Gastrocnemius medialis (tissue), 4 donors: ENCODE data around the gene AKAP13. TPM values are rescaled to one million over a fixed set of nuclear protein-coding genes. Genes with fewer than 3 reads are reported as not detected.

Experiments
- ATAC-seq, 2 donors: fragments of 150-250 bp; one replicate each; pipeline ENCODE4 v1.9.1; 2016
- DNase-seq, 2 donors: peaks; one replicate each; pipeline ENCODE4 v3.0.0-alpha.2; 2019
- H3K27ac ChIP-seq, 4 donors: fragments of 200-600 bp; sonication (generic); 1 replicate in 1 of 4; 2 replicates in 3 of 4; pipeline ENCODE4 v1.5.1; 2016 to 2018; ENCODE audit warnings: mild to moderate bottlenecking in 2 of 4, moderate library complexity in 1 of 4
- H3K27me3 ChIP-seq, 3 donors: fragments of 200-600 bp; sonication (generic) in 2 of 3; 1 replicate in 1 of 3; 2 replicates in 2 of 3; pipeline versions ENCODE4 v1.5.1 to v1.6.0; 2016 to 2019; ENCODE audit warnings: mild to moderate bottlenecking in 1 of 3, moderate library complexity in 1 of 3
- H3K36me3 ChIP-seq, 2 donors: fragments of 200-600 bp; sonication (generic) in 1 of 2; one replicate each; pipeline ENCODE4 v1.5.1; 2017 to 2018
- H3K4me1 ChIP-seq, 2 donors: fragments of 200-600 bp; sonication (generic) in 1 of 2; one replicate each; pipeline ENCODE4 v1.5.1; 2016 to 2017; ENCODE audit warnings: mild to moderate bottlenecking in 2 of 2
- H3K4me3 ChIP-seq, 4 donors: fragments of 200-600 bp; sonication (generic) in 3 of 4; 1 replicate in 1 of 4; 2 replicates in 3 of 4; pipeline ENCODE4 v1.5.1; 2016 to 2019; ENCODE audit warnings: mild to moderate bottlenecking in 2 of 4
- H3K9me3 ChIP-seq, 3 donors: fragments of 200-600 bp; sonication (generic) in 2 of 3; 1 replicate in 1 of 3; 2 replicates in 2 of 3; pipeline ENCODE4 v1.5.1; 2016 to 2019
- POLR2A ChIP-seq, 2 donors: fragments of 450-650 bp; IDR thresholded peaks; one replicate each; pipeline ENCODE4 v1.6.1; 2017; ENCODE audit warnings: antibody characterized with exemption in 2 of 2, mild to moderate bottlenecking in 2 of 2, moderate library complexity in 2 of 2
- in situ Hi-C, 4 donors: fragments of 200-750 bp; cut with MboI; loops; one replicate each; pipeline versions ENCODE4 v1.15.0 to v1.8.0; 2017; ENCODE audit warnings: low sequenced_read_pairs in 4 of 4
- intact Hi-C: fragments of 100-400 bp; cut with DNase I; formaldehyde crosslinking; loops from one replicate; pipeline ENCODE4 v1.15.1; 2023; ENCODE audit warnings: low total_unique reads
- total RNA-seq, 4 donors: library from RNA; depleted of rRNA; stranded (reverse); fragments of >200 nt; gene quantifications; one replicate each; pipeline versions ENCODE4 v1.1.0 to v1.2.3, GENCODE V29; 2016
- TF ChIP-seq, protein P1 (sequence below), 5 experiments: fragments of 450-650 bp in 3 of 5; fragments of 200-600 bp in 2 of 5; sonication (generic) in 2 of 5; IDR thresholded peaks in 4 of 5; conservative IDR thresholded peaks in 1 of 5; 1 replicate in 4 of 5; 2 replicates in 1 of 5; pipeline ENCODE4 v1.5.1; 2016 to 2019; ENCODE audit warnings: antibody characterized with exemption in 5 of 5, mild to moderate bottlenecking in 3 of 5, moderate library complexity in 3 of 5

The AKAP13 gene
- total RNA-seq, 4 donors from 2014 or later = 127 to 481 (median 172) TPM

DNA sequence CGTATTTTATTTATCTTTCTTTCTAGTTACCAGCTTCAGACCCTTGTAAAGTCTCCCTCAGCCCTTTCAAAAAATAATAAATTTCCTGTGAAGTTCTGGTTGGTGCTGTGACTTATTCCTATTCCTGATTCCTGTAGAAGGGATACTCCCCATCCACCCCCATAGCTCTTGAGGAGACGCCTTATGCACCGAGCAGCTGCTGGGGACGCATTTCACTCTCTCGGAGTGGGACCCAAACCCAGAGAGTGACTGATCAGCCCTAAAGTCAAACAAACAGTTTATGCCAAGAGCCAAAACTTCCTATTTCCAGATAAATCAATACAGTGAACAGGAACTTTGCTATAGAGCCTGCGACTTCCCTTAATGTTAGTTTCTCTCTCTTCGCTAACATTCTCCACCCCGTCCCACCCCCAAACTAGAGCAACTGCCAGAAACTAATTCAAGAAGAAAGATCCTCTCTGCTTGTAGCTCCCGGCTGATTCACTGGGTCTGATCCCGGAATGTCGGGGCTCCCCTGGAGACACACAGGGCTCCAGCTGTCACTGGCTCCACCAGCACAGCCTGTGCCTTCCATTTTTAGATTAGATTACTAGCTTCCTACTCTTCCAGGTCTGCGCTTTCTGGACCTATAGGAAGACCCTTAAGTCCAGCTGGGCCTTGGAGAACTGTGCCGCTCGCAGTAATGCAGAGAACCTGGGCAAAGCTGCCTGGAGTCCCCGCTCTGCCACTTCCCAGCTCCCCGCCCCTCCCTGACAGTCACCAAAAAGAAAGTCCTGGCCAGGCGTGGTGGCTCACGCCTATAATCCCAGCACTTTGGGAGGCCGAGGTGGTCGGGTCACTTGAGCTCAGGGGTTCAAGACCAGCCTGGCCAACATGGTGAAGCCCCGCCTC lies 369.1 kb downstream of the AKAP13 start:
- in situ Hi-C loops = no loop called here
- Histone ChIP-seq H3K4me3 (peak overlapping the region; percentile 35 to 45 (median 40)), H3K27ac (peak overlapping the region; percentile 80 to 84 (median 81)), H3K36me3 (peaks cover 0 to 42% of the 10 kb centered on the region in 2 donors), H3K27me3 (no peaks in the 10 kb centered on the region), H3K4me1 (peaks cover 31 to 34% of the 10 kb centered on the region in 2 donors), H3K9me3 (no peaks in the 10 kb centered on the region)
- intact Hi-C loops = loop anchor here (5.0 kb wide), 3 partner anchors 32 to 83 kb away; no protein-coding TSS in a partner anchor
- TF ChIP-seq, protein P1, sequence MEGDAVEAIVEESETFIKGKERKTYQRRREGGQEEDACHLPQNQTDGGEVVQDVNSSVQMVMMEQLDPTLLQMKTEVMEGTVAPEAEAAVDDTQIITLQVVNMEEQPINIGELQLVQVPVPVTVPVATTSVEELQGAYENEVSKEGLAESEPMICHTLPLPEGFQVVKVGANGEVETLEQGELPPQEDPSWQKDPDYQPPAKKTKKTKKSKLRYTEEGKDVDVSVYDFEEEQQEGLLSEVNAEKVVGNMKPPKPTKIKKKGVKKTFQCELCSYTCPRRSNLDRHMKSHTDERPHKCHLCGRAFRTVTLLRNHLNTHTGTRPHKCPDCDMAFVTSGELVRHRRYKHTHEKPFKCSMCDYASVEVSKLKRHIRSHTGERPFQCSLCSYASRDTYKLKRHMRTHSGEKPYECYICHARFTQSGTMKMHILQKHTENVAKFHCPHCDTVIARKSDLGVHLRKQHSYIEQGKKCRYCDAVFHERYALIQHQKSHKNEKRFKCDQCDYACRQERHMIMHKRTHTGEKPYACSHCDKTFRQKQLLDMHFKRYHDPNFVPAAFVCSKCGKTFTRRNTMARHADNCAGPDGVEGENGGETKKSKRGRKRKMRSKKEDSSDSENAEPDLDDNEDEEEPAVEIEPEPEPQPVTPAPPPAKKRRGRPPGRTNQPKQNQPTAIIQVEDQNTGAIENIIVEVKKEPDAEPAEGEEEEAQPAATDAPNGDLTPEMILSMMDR (IDR thresholded peaks at IDR 0.05 in 4 of 5, conservative IDR thresholded peaks at IDR 0.05 in 1 of 5) = no peak
- TF ChIP-seq POLR2A (IDR thresholded peaks at IDR 0.05) = no peak
- peak; percentile 53 to 67 for DNase-seq
- peak; percentile 52 to 57 for ATAC-seq

DNA sequence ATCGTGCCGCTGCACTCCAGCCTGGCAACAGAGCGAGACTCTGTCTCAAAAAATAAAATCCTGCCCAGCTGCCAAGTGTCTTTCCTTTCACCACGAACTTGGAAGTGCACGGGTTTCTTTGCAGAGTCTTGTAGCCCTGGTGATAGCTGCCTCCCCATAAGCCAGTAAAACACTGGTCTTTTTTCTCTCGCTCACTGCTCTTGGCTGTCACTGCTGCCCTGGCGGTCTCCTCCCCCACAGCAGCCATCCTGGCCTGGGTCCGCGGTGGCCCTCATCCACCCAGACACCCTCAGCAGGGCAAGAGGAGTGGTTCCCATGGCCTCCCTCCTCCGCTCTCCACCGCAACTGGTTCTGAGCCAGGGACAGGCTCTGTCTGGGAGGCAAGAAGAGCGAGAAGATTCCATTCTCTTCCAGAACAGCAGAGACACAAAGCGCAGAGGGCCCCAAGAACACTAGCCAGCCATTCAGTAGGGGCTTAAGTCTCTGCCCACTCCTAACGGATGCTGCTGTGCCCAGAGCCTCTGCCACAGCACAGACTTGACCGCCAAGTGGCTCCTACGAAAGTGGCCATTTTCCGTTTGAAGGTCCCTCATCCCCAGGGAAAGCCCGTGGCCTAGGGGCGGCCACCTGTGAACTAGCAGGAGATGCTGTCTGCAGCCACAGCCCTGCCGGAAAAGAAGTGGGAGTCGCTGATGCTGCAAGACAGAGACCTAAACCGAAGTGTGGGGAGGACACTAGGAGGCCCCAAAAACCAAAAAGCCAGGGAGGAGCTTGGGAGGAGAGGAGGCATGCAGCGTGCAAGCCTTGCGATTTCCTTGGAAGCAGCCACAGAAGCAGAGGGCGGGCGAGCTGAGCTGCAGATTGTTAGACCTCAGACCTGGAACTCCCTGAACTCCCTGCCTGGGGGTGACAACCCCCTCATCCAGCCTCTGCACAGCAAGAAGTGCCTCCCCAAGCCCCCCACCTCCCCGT lies 370.2 kb downstream of the AKAP13 start:
- in situ Hi-C loops = no loop called here
- Histone ChIP-seq H3K27me3 (no peaks in the 10 kb centered on the region), H3K4me1 (peaks cover 38 to 43% of the 10 kb centered on the region in 2 donors), H3K9me3 (no peaks in the 10 kb centered on the region), H3K27ac (peak overlapping the region; percentile 80 to 84 (median 81)), H3K36me3 (peaks cover 0 to 32% of the 10 kb centered on the region in 2 donors), H3K4me3 (peak overlapping the region; percentile 35 to 45 (median 40))
- ATAC-seq (peak; percentile 78 to 79), DNase-seq (peak; percentile 44 to 72)
- TF ChIP-seq, protein P1 (IDR thresholded peaks at IDR 0.05 in 4 of 5, conservative IDR thresholded peaks at IDR 0.05 in 1 of 5) = no peak
- no peak for TF ChIP-seq POLR2A (IDR thresholded peaks at IDR 0.05)
- intact Hi-C loops = loop anchor here (5.0 kb wide), 3 partner anchors 33 to 82 kb away; no protein-coding TSS in a partner anchor

DNA sequence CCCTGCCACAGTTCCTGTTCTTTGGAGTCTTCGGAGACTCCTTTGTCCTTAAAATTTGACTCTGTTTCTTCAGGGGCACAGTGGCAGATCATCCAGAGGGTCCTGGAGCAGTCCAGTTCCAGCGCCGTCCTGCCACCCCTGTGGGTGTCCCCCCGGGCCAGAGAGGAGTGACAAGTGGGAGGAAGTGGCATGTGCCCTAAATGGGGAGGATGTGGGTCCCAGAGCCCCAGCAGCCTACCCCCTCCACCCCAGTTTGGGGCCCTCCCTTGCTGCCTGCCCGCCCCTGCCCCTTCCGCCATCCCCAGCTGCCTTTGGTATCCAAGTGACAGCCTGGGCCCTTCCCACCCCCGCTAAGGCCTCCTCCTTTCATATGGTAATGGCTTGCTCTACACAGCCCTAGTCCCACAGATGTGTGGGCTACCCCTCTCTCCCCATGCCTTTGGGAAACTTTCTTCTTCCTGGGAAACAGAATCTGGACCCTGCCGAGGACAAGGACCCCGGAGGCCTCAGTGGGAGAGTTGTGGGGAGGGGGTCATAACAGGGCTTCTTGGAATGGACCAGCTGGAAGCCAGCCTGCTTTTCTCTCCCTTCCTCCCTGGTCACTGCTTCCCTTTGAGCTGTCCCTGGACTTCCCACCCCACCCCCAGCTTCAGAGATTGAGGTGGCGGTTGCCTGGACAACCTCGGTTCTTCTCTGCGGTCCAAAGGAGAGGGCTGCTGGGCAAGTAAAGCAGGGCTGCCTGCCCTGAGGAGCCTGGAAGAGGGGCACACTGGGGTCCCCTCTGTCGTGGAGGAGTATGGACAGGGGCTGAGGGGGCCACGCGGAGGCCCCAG lies 371.1 kb downstream of the AKAP13 start:
- H3K4me1 ChIP-seq = peaks cover 38 to 43% of the 10 kb centered on the region in 2 donors
- H3K4me3 ChIP-seq = no peak overlapping the region
- H3K27ac ChIP-seq = peak overlapping the region; percentile 80 to 84 (median 81)
- intact Hi-C loops = loop anchor here (5.0 kb wide), 3 partner anchors 34 to 81 kb away; no protein-coding TSS in a partner anchor
- no peaks in the 10 kb centered on the region for H3K27me3 ChIP-seq
- H3K36me3 ChIP-seq = peaks cover 0 to 22% of the 10 kb centered on the region in 2 donors
- no peak for ATAC-seq
- no peak for DNase-seq
- no peak for TF ChIP-seq POLR2A (IDR thresholded peaks at IDR 0.05)
- TF ChIP-seq, protein P1 (IDR thresholded peaks at IDR 0.05 in 4 of 5, conservative IDR thresholded peaks at IDR 0.05 in 1 of 5) = no peak
- in situ Hi-C loops = no loop called here
- no peaks in the 10 kb centered on the region for H3K9me3 ChIP-seq

DNA sequence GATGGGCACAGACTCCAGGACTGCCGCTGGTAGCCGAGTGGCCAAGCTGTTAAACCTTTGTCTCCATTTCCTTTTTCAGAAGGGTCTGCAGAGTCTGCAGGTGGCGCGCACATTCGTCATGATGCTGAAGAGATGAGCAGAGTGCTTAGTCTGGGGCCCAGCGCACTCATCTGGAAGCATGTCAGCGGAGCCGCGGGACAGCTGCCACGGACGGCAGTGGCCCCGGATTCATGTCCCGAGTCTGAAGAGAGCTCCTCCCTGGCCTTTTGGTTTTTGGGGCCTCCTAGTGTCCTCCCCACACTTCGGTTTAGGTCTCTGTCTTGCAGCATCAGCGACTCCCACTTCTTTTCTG lies 371.7 kb downstream of the AKAP13 start:
- DNase-seq = no peak
- TF ChIP-seq, protein P1 (IDR thresholded peaks at IDR 0.05 in 4 of 5, conservative IDR thresholded peaks at IDR 0.05 in 1 of 5) = no peak
- no peak for TF ChIP-seq POLR2A (IDR thresholded peaks at IDR 0.05)
- H3K27ac ChIP-seq = no peak overlapping the region
- H3K27me3 ChIP-seq = no peaks in the 10 kb centered on the region
- H3K9me3 ChIP-seq = no peaks in the 10 kb centered on the region
- peaks cover 0 to 17% of the 10 kb centered on the region in 2 donors for H3K36me3 ChIP-seq
- no peak for ATAC-seq
- H3K4me3 ChIP-seq = no peak overlapping the region
- in situ Hi-C loops = no loop called here
- intact Hi-C loops = loop anchor here (5.0 kb wide), 3 partner anchors 35 to 80 kb away; no protein-coding TSS in a partner anchor
- H3K4me1 ChIP-seq = peaks cover 38 to 43% of the 10 kb centered on the region in 2 donors
